Measurements from ENCODE around the gene MZT2A. TPM values are rescaled to one million over a fixed set of nuclear protein-coding genes. Genes with fewer than 3 reads are reported as not detected.
A peak's percentile ranks its signal among the peaks of the same experiment; 100 is the strongest.
"Not testable (repeated sequence)": the region's sequence is repeated elsewhere in the genome, so short reads cannot be mapped to it uniquely, and the experiment has no call there.

MZT2A gene, protein sequence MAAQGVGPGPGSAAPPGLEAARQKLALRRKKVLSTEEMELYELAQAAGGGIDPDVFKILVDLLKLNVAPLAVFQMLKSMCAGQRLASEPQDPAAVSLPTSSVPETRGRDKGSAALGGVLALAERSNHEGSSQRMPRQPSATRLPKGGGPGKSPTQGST
- 76.1 TPM for polyA plus RNA-seq (2013, experiment 1 of 4)
- polyA plus RNA-seq (2013, experiment 2 of 4): 72.7 TPM
- 93.4 TPM for polyA plus RNA-seq (2013, experiment 3 of 4)
- polyA plus RNA-seq (2013, experiment 4 of 4): 110 TPM

GRCh38 chr2:131492015-131492417 is at the start of gene MZT2A:
Gene MZT2A, minus strand, starts transcription at chr2:131492397. Its CDS starts 21 bp downstream, at chr2:131492376.
- H3K9me3 ChIP-seq (ENCODE audit: control insufficient read depth, low read length); H3K27me3 ChIP-seq (ENCODE audit: control insufficient read depth, insufficient read depth, low read length, poor library complexity, severe bottlenecking); H3K36me3 ChIP-seq (ENCODE audit: control insufficient read depth, insufficient read depth, low read length); H3K4me1 ChIP-seq (ENCODE audit: control insufficient read depth, insufficient read depth, low read length): not testable (repeated sequence)
- peak within 1 kb of the TSS; percentile 85 for H3K27ac ChIP-seq (ENCODE audit: insufficient read depth, low read depth, low read length, poor library complexity, severe bottlenecking)
- 1% methylated on average over 53 of the region's 53 CpGs for WGBS, 2 experiments
- peak within 1 kb of the TSS; percentile 85 for H3K4me3 ChIP-seq (ENCODE audit: insufficient read depth, low read depth, low read length)

- H3K27me3 ChIP-seq (ENCODE audit: control insufficient read depth, insufficient read depth, low read length, poor library complexity, severe bottlenecking); H3K4me3 ChIP-seq (ENCODE audit: insufficient read depth, low read depth, low read length); H3K4me1 ChIP-seq (ENCODE audit: control insufficient read depth, insufficient read depth, low read length); H3K9me3 ChIP-seq (ENCODE audit: control insufficient read depth, low read length); H3K36me3 ChIP-seq (ENCODE audit: control insufficient read depth, insufficient read depth, low read length); H3K27ac ChIP-seq (ENCODE audit: insufficient read depth, low read depth, low read length, poor library complexity, severe bottlenecking): not testable (repeated sequence)
- 91% methylated on average over 13 of the region's 13 CpGs for WGBS, 2 experiments
Measured at GRCh38 chr2:131538856-131539255, 46.7 kb upstream of the MZT2A start.

GRCh38 chr2:131536841-131537240 is 44.6 kb upstream of the MZT2A start:
- H3K9me3 ChIP-seq (ENCODE audit: control insufficient read depth, low read length); H3K36me3 ChIP-seq (ENCODE audit: control insufficient read depth, insufficient read depth, low read length); H3K4me3 ChIP-seq (ENCODE audit: insufficient read depth, low read depth, low read length); H3K4me1 ChIP-seq (ENCODE audit: control insufficient read depth, insufficient read depth, low read length); H3K27me3 ChIP-seq (ENCODE audit: control insufficient read depth, insufficient read depth, low read length, poor library complexity, severe bottlenecking); H3K27ac ChIP-seq (ENCODE audit: insufficient read depth, low read depth, low read length, poor library complexity, severe bottlenecking): not testable (repeated sequence)
- 93 to 95% methylated on average over 14 of the region's 14 CpGs for WGBS, 2 experiments

GRCh38 chr2:131535951-131536826 is 44.0 kb upstream of the MZT2A start:
- H3K27me3 ChIP-seq (ENCODE audit: control insufficient read depth, insufficient read depth, low read length, poor library complexity, severe bottlenecking); H3K9me3 ChIP-seq (ENCODE audit: control insufficient read depth, low read length); H3K36me3 ChIP-seq (ENCODE audit: control insufficient read depth, insufficient read depth, low read length); H3K27ac ChIP-seq (ENCODE audit: insufficient read depth, low read depth, low read length, poor library complexity, severe bottlenecking); H3K4me1 ChIP-seq (ENCODE audit: control insufficient read depth, insufficient read depth, low read length); H3K4me3 ChIP-seq (ENCODE audit: insufficient read depth, low read depth, low read length): not testable (repeated sequence)
- WGBS, 2 experiments: 95% methylated on average over 20 of the region's 21 CpGs

DNA sequence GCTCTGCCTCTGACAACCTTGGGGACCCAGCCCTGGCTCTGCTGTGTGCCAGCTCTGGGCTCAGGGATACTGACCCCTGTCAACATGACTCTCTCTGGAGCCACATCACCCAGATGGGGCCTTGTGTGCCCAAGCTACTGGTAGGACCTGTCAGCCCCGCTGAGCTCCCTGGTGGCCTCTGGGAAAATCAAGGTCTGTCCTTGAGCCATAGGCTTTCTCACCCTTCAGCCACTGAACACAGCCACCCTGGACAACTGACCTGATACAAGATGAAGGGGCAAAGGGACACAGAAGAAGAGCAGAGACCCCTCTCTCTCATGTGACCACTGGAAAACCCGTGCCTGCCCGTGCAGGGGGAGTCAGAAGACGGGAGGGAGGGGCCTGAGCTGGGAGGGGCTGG is 43.3 kb upstream of the MZT2A start:
- Histone ChIP-seq H3K4me3 (ENCODE audit: insufficient read depth, low read depth, low read length) (no peak overlapping the region), H3K4me1 (ENCODE audit: control insufficient read depth, insufficient read depth, low read length) (no peaks in the 10 kb centered on the region), H3K27me3 (ENCODE audit: control insufficient read depth, insufficient read depth, low read length, poor library complexity, severe bottlenecking) (no peaks in the 10 kb centered on the region), H3K36me3 (ENCODE audit: control insufficient read depth, insufficient read depth, low read length) (no peaks in the 10 kb centered on the region), H3K27ac (ENCODE audit: insufficient read depth, low read depth, low read length, poor library complexity, severe bottlenecking) (no peak overlapping the region), H3K9me3 (ENCODE audit: control insufficient read depth, low read length) (no peaks in the 10 kb centered on the region)
- 70 to 77% methylated on average over 4 of the region's 4 CpGs for WGBS, 2 experiments

- WGBS, 2 experiments: 95 to 96% methylated on average over 11 of the region's 11 CpGs
- H3K36me3 ChIP-seq (ENCODE audit: control insufficient read depth, insufficient read depth, low read length); H3K4me1 ChIP-seq (ENCODE audit: control insufficient read depth, insufficient read depth, low read length); H3K4me3 ChIP-seq (ENCODE audit: insufficient read depth, low read depth, low read length); H3K9me3 ChIP-seq (ENCODE audit: control insufficient read depth, low read length); H3K27ac ChIP-seq (ENCODE audit: insufficient read depth, low read depth, low read length, poor library complexity, severe bottlenecking); H3K27me3 ChIP-seq (ENCODE audit: control insufficient read depth, insufficient read depth, low read length, poor library complexity, severe bottlenecking): not testable (repeated sequence)
Measured at GRCh38 chr2:131534965-131535364, 42.8 kb upstream of the MZT2A start.

DNA sequence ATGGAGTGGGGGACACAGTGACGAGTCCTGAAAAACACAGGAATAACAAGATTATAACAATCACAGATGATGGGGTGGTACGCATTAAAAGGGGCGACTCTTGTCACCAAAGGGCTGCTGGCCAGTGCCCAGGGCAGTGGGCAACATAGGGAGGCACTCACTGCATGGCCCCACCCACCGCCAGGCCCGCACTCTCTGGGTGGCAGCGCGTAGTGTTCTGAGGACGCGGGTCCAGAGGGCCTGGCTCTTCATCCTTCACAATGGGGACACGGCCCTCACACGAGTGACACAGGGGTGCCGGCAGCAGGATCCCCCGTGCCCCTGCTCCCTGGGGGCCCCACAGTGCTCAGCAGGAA is 42.1 kb upstream of the MZT2A start:
- H3K27me3 ChIP-seq (ENCODE audit: control insufficient read depth, insufficient read depth, low read length, poor library complexity, severe bottlenecking); H3K4me1 ChIP-seq (ENCODE audit: control insufficient read depth, insufficient read depth, low read length); H3K9me3 ChIP-seq (ENCODE audit: control insufficient read depth, low read length); H3K27ac ChIP-seq (ENCODE audit: insufficient read depth, low read depth, low read length, poor library complexity, severe bottlenecking); H3K4me3 ChIP-seq (ENCODE audit: insufficient read depth, low read depth, low read length); H3K36me3 ChIP-seq (ENCODE audit: control insufficient read depth, insufficient read depth, low read length): not testable (repeated sequence)
- 84 to 95% methylated on average over 3 to 9 of the region's 13 CpGs for WGBS, 2 experiments

GRCh38 chr2:131533609-131534316 is 41.6 kb upstream of the MZT2A start:
- WGBS, 2 experiments: 90% methylated on average over 15 to 16 of the region's 17 CpGs
- H3K4me3 ChIP-seq (ENCODE audit: insufficient read depth, low read depth, low read length); H3K4me1 ChIP-seq (ENCODE audit: control insufficient read depth, insufficient read depth, low read length); H3K9me3 ChIP-seq (ENCODE audit: control insufficient read depth, low read length); H3K27ac ChIP-seq (ENCODE audit: insufficient read depth, low read depth, low read length, poor library complexity, severe bottlenecking); H3K27me3 ChIP-seq (ENCODE audit: control insufficient read depth, insufficient read depth, low read length, poor library complexity, severe bottlenecking); H3K36me3 ChIP-seq (ENCODE audit: control insufficient read depth, insufficient read depth, low read length): not testable (repeated sequence)

GRCh38 chr2:131532723-131533608 is 40.8 kb upstream of the MZT2A start:
- H3K4me1 ChIP-seq (ENCODE audit: control insufficient read depth, insufficient read depth, low read length); H3K9me3 ChIP-seq (ENCODE audit: control insufficient read depth, low read length); H3K27ac ChIP-seq (ENCODE audit: insufficient read depth, low read depth, low read length, poor library complexity, severe bottlenecking); H3K27me3 ChIP-seq (ENCODE audit: control insufficient read depth, insufficient read depth, low read length, poor library complexity, severe bottlenecking); H3K36me3 ChIP-seq (ENCODE audit: control insufficient read depth, insufficient read depth, low read length); H3K4me3 ChIP-seq (ENCODE audit: insufficient read depth, low read depth, low read length): not testable (repeated sequence)
- WGBS, 2 experiments: 89 to 92% methylated on average over 19 of the region's 23 CpGs
